Glutamatergic neuron (in vitro differentiated cells): ENCODE results near the gene EFCAB8. TPM values are rescaled to one million over a fixed set of nuclear protein-coding genes. Genes with fewer than 3 reads are reported as not detected.

Experiments
- DNase-seq: peaks from one replicate; pipeline ENCODE4 v3.0.0; 2022
- H3K27ac Mint-ChIP-seq: one replicate; pipeline ENCODE4 v1.8.0; 2020; ENCODE audit warnings: mild to moderate bottlenecking, mixed read lengths, inconsistent platforms; ENCODE audit not compliant: unreplicated experiment
- H3K27me3 Mint-ChIP-seq: one replicate; pipeline ENCODE4 v1.8.0; 2020; ENCODE audit warnings: mild to moderate bottlenecking, moderate library complexity, mixed read lengths, inconsistent platforms; ENCODE audit not compliant: unreplicated experiment
- H3K36me3 Mint-ChIP-seq: one replicate; pipeline ENCODE4 v1.8.0; 2020; ENCODE audit warnings: mild to moderate bottlenecking, mixed read lengths, inconsistent platforms; ENCODE audit not compliant: unreplicated experiment
- H3K4me1 Mint-ChIP-seq: one replicate; pipeline ENCODE4 v1.8.0; 2020; ENCODE audit warnings: mild to moderate bottlenecking, low read depth, mixed read lengths, inconsistent platforms; ENCODE audit not compliant: unreplicated experiment
- H3K4me3 Mint-ChIP-seq: one replicate; pipeline ENCODE4 v1.8.0; 2020; ENCODE audit warnings: mild to moderate bottlenecking, mixed read lengths, inconsistent platforms; ENCODE audit not compliant: unreplicated experiment
- H3K9me3 Mint-ChIP-seq: one replicate; pipeline ENCODE4 v1.8.0; 2020; ENCODE audit warnings: mild to moderate bottlenecking, moderate library complexity, mixed read lengths, inconsistent platforms; ENCODE audit not compliant: unreplicated experiment
- CTCF ChIP-seq: fragments of 200-600 bp; sonication (generic); IDR thresholded peaks from one replicate; pipeline ENCODE4 v1.5.0; 2021; ENCODE audit not compliant: partially characterized antibody, unreplicated experiment
- total RNA-seq: library from RNA; stranded (reverse); fragmentation: NEBNext Ultra II Directional; extraction: Animal tissue kit (Norgen Biotek cat#: 25700); gene quantifications from one replicate; pipeline ENCODE4 v1.2.1, GENCODE V29; 2021; ENCODE audit not compliant: unreplicated experiment

Gene EFCAB8
- total RNA-seq, 1 donor from 2014 or later = not detected

DNA sequence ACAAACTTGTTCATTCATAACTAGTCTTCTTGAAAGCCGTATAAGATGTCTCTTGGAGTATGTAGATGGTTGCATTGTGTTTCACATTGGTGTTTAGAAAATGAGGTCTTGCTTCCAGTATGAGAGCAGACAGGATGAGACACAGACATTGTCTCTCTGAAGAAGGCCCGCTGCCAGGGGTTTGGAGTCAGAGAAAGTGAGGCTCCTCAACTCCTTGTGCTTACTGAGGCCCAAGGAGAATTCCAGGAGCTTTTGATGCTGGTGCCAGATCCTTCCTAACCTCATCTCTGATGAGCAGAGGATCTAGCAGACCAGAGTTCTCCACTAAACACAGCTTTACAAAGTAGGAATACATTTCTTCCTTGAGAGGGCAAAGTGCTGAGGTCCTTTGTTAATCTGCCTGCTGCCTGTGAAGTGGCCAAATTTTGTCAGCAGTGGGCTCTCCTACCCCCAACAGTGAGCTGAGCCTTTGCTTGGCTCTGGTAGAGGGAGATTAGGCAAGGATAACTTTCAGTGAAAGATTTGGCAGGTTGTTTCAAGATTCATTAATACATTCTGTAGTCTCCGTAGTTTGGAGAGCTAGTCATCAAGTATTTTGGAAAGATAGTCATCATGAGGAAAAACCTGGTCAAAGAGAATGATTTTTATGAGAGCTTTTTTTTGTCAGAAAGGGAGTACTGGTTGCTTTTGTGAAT, 29.3 kb upstream of the EFCAB8 start:
- Mint-ChIP-seq H3K9me3 (peaks cover 9% of the 10 kb centered on the region), H3K36me3 (peaks cover 35% of the 10 kb centered on the region), H3K27me3 (peaks cover 4% of the 10 kb centered on the region), H3K27ac (no peak overlapping the region), H3K4me1 (peaks cover 4% of the 10 kb centered on the region), H3K4me3 (no peak overlapping the region)
- no peak for TF ChIP-seq CTCF
- DNase-seq = no peak

DNA sequence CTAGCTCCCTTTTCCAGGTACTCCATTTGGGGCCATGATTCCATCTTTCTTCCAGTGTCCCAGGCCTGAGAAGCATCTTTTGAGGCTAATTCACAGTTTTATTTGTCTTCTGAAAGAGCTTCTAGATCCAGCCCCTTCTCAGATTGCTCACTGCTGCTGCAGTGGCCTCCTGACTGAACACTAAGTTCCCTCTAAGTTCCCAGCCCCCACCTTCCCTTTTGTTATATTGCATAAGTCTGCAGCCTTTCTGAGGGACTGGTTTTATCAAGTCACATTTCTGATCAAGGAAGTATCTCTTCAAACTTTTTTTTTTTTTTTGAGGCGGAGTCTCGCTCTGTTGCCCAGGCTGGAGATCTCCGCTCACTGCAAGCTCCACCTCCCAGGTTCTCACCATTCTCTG, 28.3 kb upstream of the EFCAB8 start:
- peaks cover 44% of the 10 kb centered on the region for H3K36me3 Mint-ChIP-seq
- H3K4me3 Mint-ChIP-seq = no peak overlapping the region
- H3K27ac Mint-ChIP-seq = no peak overlapping the region
- H3K9me3 Mint-ChIP-seq = peaks cover 13% of the 10 kb centered on the region
- TF ChIP-seq CTCF = no peak
- no peak for DNase-seq
- peaks cover 4% of the 10 kb centered on the region for H3K4me1 Mint-ChIP-seq
- peaks cover 4% of the 10 kb centered on the region for H3K27me3 Mint-ChIP-seq

DNA sequence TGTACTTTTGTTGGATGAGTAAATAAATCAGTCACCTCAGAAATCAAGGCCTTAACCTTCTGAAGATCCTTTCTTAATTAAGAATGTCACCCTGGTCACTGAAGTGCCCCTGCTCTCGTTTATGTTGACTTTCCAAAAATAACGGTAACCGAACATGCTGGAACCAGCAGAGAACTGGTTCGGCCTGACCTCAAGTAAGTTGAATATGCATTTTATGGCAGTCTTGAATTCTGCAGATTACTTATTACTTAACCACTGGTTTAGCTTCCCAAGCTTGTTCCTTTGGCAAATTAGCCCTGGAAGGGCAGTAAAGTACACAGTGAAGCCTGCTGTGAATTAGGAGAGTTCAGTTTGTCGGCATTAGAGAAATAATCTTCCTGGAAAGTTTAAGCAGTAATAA, 26.7 kb upstream of the EFCAB8 start:
- TF ChIP-seq CTCF = no peak
- Mint-ChIP-seq H3K4me3 (no peak overlapping the region), H3K4me1 (peaks cover 4% of the 10 kb centered on the region), H3K27me3 (peaks cover 4% of the 10 kb centered on the region), H3K9me3 (peaks cover 19% of the 10 kb centered on the region), H3K36me3 (peaks cover 50% of the 10 kb centered on the region), H3K27ac (no peak overlapping the region)
- no peak for DNase-seq

GRCh38 chr20:32832664-32833063, 26.1 kb upstream of the EFCAB8 start:
- no peak for DNase-seq
- Mint-ChIP-seq H3K9me3 (peaks cover 19% of the 10 kb centered on the region), H3K27ac (no peak overlapping the region), H3K4me1 (peaks cover 4% of the 10 kb centered on the region), H3K27me3 (peaks cover 4% of the 10 kb centered on the region), H3K36me3 (peaks cover 50% of the 10 kb centered on the region), H3K4me3 (no peak overlapping the region)
- TF ChIP-seq CTCF = no peak

GRCh38 chr20:32834972-32835371, 23.8 kb upstream of the EFCAB8 start:
- no peak for DNase-seq
- no peak for TF ChIP-seq CTCF
- Mint-ChIP-seq H3K27ac (no peak overlapping the region), H3K4me1 (peaks cover 7% of the 10 kb centered on the region), H3K27me3 (peaks cover 4% of the 10 kb centered on the region), H3K36me3 (peaks cover 43% of the 10 kb centered on the region), H3K9me3 (peaks cover 20% of the 10 kb centered on the region), H3K4me3 (no peak overlapping the region)
